DND-41 (cell line): ENCODE data around the gene MCM10.

Source experiments
- ATAC-seq: fragments of 200-7000 bp; cut with Tn5 transposase; 3 replicates; pipeline ENCODE4 v1.9.1; 2021; ENCODE audit warnings: low read depth; ENCODE audit not compliant: insufficient read depth
- DNase-seq: peaks from one replicate; pipeline ENCODE4 v3.0.0-alpha.2; 2020
- H2AFZ ChIP-seq: 2 replicates; pipeline ENCODE4 v1.6.0; 2012; ENCODE audit warnings: low read depth, low read length
- H3K27ac ChIP-seq: 2 replicates; pipeline ENCODE4 v1.5.1; 2012; ENCODE audit warnings: low read length, inconsistent platforms
- H3K27me3 ChIP-seq: fragments of 200-600 bp; sonication (generic); 2 replicates; pipeline ENCODE4 v1.6.0; 2012; ENCODE audit warnings: low read length, mild to moderate bottlenecking, inconsistent platforms; ENCODE audit not compliant: insufficient read depth, poor library complexity
- H3K36me3 ChIP-seq: 2 replicates; pipeline ENCODE4 v1.5.1; 2012; ENCODE audit warnings: low read length, inconsistent platforms; ENCODE audit not compliant: insufficient read depth
- H3K4me1 ChIP-seq: 2 replicates; pipeline ENCODE4 v1.5.1; 2012; ENCODE audit warnings: mild to moderate bottlenecking, low read length; ENCODE audit not compliant: insufficient read depth
- H3K4me2 ChIP-seq: 2 replicates; pipeline ENCODE4 v1.6.0; 2012; ENCODE audit warnings: mild to moderate bottlenecking, moderate library complexity, low read length, inconsistent platforms; ENCODE audit not compliant: insufficient read depth
- H3K4me3 ChIP-seq, 2 experiments: fragments of 200-600 bp in 1 of 2; shearing (Covaris generic) in 1 of 2; 2 replicates each; pipeline ENCODE4 v1.5.1; 2012 to 2016; ENCODE audit warnings: inconsistent platforms in 2 of 2, low read length in 2 of 2, mild to moderate bottlenecking in 2 of 2, low read depth in 1 of 2, moderate library complexity in 1 of 2
- H3K79me2 ChIP-seq: 2 replicates; pipeline ENCODE4 v1.6.0; 2012; ENCODE audit warnings: low read length, inconsistent platforms; ENCODE audit not compliant: insufficient read depth
- H3K9ac ChIP-seq: 2 replicates; pipeline ENCODE4 v1.6.0; 2012; ENCODE audit warnings: low read depth, mild to moderate bottlenecking, inconsistent platforms, low read length, moderate library complexity
- H3K9me3 ChIP-seq: 2 replicates; pipeline ENCODE4 v1.5.1; 2012; ENCODE audit warnings: low read length, moderate library complexity, mild to moderate bottlenecking, inconsistent platforms; ENCODE audit not compliant: insufficient read depth, severe bottlenecking
- H4K20me1 ChIP-seq: 2 replicates; pipeline ENCODE4 v1.6.0; 2012; ENCODE audit warnings: low read length; ENCODE audit not compliant: insufficient read depth
- CTCF ChIP-seq: IDR thresholded peaks from 2 replicates; pipeline ENCODE4 v1.5.1; 2012; ENCODE audit warnings: borderline replicate concordance, low read length, moderate library complexity, mild to moderate bottlenecking; ENCODE audit not compliant: poor library complexity, severe bottlenecking; ENCODE audit errors: extremely low read depth
- EZH2 ChIP-seq: IDR thresholded peaks from 3 replicates; pipeline ENCODE4 v1.6.1; 2012; ENCODE audit warnings: borderline replicate concordance, low read depth, mild to moderate bottlenecking, moderate library complexity, low read length, inconsistent platforms; ENCODE audit not compliant: severe bottlenecking

Gene MCM10

GRCh38 chr10:13195016-13195415, 33.7 kb downstream of the MCM10 start:
- Histone ChIP-seq H3K79me2 (no peaks in the 10 kb centered on the region), H3K36me3 (peaks cover 95% of the 10 kb centered on the region), H3K27me3 (no peaks in the 10 kb centered on the region), H3K4me2 (no peak overlapping the region), H3K4me3 (no peak overlapping the region), H2AFZ (no peak overlapping the region), H3K27ac (no peak overlapping the region), H4K20me1 (no peaks in the 10 kb centered on the region; the same call in 1 of the 2 replicates), H3K9me3 (no peaks in the 10 kb centered on the region), H3K4me1 (no peaks in the 10 kb centered on the region), H3K9ac (no peak overlapping the region)
- ATAC-seq (no peak), DNase-seq (no peak)
- TF ChIP-seq EZH2 (no peak), CTCF (no peak)

- no peaks in the 10 kb centered on the region for H3K79me2 ChIP-seq
- no peak overlapping the region for H3K27ac ChIP-seq
- no peaks in the 10 kb centered on the region for H3K27me3 ChIP-seq
- H2AFZ ChIP-seq = no peak overlapping the region
- H3K36me3 ChIP-seq = peaks cover 95% of the 10 kb centered on the region
- TF ChIP-seq EZH2 = no peak
- no peak for TF ChIP-seq CTCF
- no peaks in the 10 kb centered on the region for H3K9me3 ChIP-seq
- no peak overlapping the region for H3K4me2 ChIP-seq
- no peak for ATAC-seq
- no peak overlapping the region for H3K4me3 ChIP-seq
- DNase-seq = no peak
- H3K4me1 ChIP-seq = no peaks in the 10 kb centered on the region
- H3K9ac ChIP-seq = no peak overlapping the region
- H4K20me1 ChIP-seq = peaks cover 3% of the 10 kb centered on the region; the same call in 1 of the 2 replicates
Measured at GRCh38 chr10:13201132-13201531, 39.8 kb downstream of the MCM10 start.

- DNase-seq (no peak), ATAC-seq (no peak)
- Histone ChIP-seq H3K4me2 (no peak overlapping the region), H3K4me1 (no peaks in the 10 kb centered on the region), H3K27me3 (no peaks in the 10 kb centered on the region), H2AFZ (no peak overlapping the region), H3K4me3 (no peak overlapping the region), H3K79me2 (no peaks in the 10 kb centered on the region), H4K20me1 (0 out of 2 replicates have a peak, but pooled peaks cover 3% of the 10 kb centered on the region), H3K27ac (no peak overlapping the region), H3K9ac (no peak overlapping the region), H3K36me3 (peaks cover 93% of the 10 kb centered on the region), H3K9me3 (no peaks in the 10 kb centered on the region)
- TF ChIP-seq EZH2 (no peak), CTCF (no peak)
Measured at GRCh38 chr10:13206091-13206490, 44.7 kb downstream of the MCM10 start.
